D721Med (cell line): ENCODE measurements around the gene MTUS2.
"Not testable (repeated sequence)": the region's sequence is repeated elsewhere in the genome, so short reads cannot be mapped to it uniquely, and the experiment has no call there.

Experiments used
- DNase-seq: peaks from one replicate; pipeline ENCODE4 v3.0.0; 2011; ENCODE audit warnings: low spot score; ENCODE audit not compliant: insufficient read length
- FAIRE-seq: peaks from 2 replicates; lab custom pipeline; 2011; peaks lifted over from hg19 to GRCh38; lab: Jason Lieb, UNC
- TF ChIP-seq, protein P1 (sequence below): IDR thresholded peaks from 2 replicates; pipeline ENCODE4 v1.5.1; 2012; ENCODE audit warnings: mild to moderate bottlenecking, control low read depth; ENCODE audit not compliant: insufficient read depth; ENCODE audit errors: missing control alignments

Gene MTUS2

GRCh38 chr13:28984326-28984725 is 164.2 kb downstream of the MTUS2 start:
- no peak for FAIRE-seq
- TF ChIP-seq, protein P1, sequence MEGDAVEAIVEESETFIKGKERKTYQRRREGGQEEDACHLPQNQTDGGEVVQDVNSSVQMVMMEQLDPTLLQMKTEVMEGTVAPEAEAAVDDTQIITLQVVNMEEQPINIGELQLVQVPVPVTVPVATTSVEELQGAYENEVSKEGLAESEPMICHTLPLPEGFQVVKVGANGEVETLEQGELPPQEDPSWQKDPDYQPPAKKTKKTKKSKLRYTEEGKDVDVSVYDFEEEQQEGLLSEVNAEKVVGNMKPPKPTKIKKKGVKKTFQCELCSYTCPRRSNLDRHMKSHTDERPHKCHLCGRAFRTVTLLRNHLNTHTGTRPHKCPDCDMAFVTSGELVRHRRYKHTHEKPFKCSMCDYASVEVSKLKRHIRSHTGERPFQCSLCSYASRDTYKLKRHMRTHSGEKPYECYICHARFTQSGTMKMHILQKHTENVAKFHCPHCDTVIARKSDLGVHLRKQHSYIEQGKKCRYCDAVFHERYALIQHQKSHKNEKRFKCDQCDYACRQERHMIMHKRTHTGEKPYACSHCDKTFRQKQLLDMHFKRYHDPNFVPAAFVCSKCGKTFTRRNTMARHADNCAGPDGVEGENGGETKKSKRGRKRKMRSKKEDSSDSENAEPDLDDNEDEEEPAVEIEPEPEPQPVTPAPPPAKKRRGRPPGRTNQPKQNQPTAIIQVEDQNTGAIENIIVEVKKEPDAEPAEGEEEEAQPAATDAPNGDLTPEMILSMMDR: no peak
- no peak for DNase-seq

DNA sequence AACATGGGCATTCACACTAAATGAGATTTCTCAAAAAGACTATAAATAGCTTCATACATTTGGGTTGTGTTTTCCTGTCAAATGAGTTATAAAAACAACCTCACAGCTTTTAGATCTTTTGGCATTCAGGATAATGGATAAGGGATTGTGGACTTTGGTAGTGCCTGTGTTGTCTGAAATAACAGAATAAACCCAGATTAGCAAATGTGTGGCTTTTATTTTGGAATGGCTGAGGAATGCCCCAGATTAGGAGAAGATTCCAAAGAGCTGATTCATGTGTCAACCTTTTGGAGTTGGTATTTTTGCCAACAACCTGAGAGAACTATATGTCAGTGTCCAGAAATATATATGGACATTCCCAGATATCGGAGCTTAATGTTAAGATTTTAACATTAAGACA is 164.7 kb downstream of the MTUS2 start:
- TF ChIP-seq, protein P1: no peak
- no peak for FAIRE-seq
- DNase-seq: no peak

- not testable (repeated sequence) for FAIRE-seq, DNase-seq
Observed at GRCh38 chr13:28990378-28990777, 170.2 kb downstream of the MTUS2 start.

GRCh38 chr13:28991764-28992163 is 171.6 kb downstream of the MTUS2 start:
- no peak for DNase-seq
- FAIRE-seq: no peak
- TF ChIP-seq, protein P1: no peak

DNA sequence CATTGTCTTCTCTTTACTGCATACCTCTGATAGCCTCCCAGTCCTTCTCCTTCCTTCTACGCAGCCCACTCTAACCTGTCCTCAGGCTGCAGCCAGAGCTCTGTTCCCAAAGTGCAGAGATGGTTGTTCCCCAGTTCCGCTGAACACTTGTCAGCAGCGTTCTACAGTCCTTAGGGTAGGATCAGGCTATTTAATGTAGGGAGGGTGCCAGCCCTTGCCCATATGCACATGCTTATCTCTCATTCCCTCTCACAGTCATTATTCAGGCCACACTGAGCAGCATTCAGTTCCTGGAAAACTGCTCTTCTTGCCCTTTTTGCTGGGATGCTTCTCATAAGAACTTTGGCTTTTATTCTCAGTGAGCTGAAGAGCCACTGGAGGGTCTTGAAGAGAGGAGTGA is 180.7 kb downstream of the MTUS2 start:
- no peak for FAIRE-seq
- TF ChIP-seq, protein P1: no peak
- DNase-seq: no peak

GRCh38 chr13:29005035-29005762 is 185.1 kb downstream of the MTUS2 start:
- DNase-seq (no peak), FAIRE-seq (no peak)
- TF ChIP-seq, protein P1: no peak

- FAIRE-seq: no peak
- TF ChIP-seq, protein P1: no peak
- no peak for DNase-seq
Observed at GRCh38 chr13:29005763-29006120, 185.6 kb downstream of the MTUS2 start.
